Stimulated activated CD8-positive, alpha-beta memory T cell treated with anti-CD3 and anti-CD28 coated beads, Interleukin-7, amount 100 ng/mL, for 48 hours (primary cell): ENCODE data around the gene RAB3B.
A peak's percentile ranks its signal among the peaks of the same experiment; 100 is the strongest.
"Not testable (repeated sequence)": the region's sequence is repeated elsewhere in the genome, so short reads cannot be mapped to it uniquely, and the experiment has no call there.

Source experiments
- DNase-seq, 2 donors: peaks; one replicate each; pipeline ENCODE4 v3.0.0-alpha.2; 2020; ENCODE audit warnings: low read depth in 1 of 2; ENCODE audit errors: extremely low read depth in 1 of 2

RAB3B gene

DNA sequence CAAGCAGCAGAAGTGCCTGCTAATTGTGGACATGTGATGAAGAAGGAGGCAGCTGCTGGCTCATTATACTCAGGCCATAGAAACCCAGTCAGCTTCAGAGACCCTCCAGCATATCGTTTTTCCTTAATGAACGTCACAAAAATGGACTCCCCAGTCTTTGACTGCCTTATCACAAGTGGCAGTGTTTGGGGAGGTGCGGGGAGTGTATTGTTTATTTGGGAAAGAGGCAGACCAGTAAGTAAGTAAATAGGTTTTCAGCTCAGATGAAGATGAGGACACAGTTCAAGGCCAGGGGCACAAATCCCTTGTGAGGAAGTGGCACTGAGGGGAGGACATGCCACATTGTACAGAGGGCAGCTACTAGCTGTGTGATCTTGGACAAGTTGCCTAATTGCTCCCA lies 68.5 kb downstream of the RAB3B start:
- DNase-seq = no peak

DNA sequence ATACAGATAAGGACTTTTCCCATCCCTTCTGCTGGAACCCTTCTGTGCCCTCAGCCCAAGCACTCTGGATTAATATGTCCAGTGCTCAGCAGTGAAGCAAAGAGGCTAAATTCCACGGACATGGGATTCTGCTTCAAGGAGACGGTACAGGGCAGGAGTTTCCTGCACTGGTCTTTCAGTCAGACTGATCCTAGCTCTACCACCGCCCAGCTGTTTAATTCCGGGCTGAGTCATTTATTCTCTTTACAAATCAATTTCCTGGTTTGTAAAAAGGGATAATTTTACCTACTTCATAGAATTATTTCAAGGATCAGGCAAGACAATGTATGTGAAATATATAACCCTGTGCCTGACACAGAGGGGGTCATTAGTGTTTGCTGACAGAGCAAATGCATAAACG lies 70.4 kb downstream of the RAB3B start:
- no peak for DNase-seq

DNA sequence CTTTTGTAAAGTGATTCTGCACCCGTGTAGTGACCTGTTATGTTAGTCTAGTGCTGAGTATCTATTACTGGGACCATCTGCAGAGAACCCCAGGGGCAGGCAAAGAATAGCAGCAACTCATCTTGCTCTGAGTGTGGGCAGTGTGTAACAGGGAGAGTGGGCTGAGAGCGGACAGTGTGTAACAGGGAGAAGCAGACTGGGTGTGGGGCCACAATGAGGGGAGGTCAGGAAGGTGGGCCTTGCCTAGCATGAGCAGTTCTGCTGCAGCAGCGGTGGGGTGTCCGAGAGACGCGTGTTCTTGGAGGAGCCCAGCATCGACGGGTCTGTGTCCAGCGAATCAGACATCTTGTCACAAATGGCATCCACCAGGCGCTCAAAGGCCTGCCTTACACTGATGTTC lies 70.8 kb downstream of the RAB3B start:
- no peak for DNase-seq

DNA sequence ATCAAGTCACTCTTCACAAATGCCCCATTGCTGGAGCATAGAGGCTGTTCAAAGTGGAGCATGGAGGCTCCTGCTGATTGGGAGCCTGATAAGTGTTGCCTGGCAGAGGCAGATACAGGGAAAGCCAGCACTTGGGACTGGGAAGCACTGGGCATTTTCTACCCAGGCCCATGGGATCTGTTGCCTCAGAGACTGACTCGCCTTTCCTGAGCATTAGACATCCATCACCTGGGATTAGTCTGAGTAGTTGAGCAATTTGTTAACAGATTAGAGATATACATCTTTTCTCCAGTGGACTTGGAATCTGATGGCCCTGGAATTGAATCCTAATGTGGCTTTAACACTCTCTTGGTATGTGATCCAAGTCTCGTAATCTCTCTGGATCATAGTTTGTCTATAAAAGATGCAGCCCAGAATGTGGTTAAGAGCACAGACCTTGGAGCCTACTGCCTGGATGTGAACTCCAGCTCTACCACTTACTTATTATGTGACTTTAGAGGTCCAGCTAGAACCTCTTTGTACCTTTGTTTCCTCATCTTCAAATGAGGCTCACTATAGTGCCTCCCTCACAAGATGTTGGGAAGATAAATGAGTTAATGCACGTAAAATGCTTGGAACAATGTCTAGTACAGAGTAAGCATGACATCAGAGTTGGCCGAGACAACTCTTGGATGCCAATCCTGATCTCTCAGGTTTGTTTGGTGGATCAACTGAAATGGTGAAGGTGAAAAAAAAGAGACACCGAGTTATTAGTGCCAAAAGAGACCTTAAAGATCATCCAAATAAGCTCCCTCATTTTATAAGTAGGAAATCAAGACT lies 73.7 kb downstream of the RAB3B start:
- no peak for DNase-seq

DNA sequence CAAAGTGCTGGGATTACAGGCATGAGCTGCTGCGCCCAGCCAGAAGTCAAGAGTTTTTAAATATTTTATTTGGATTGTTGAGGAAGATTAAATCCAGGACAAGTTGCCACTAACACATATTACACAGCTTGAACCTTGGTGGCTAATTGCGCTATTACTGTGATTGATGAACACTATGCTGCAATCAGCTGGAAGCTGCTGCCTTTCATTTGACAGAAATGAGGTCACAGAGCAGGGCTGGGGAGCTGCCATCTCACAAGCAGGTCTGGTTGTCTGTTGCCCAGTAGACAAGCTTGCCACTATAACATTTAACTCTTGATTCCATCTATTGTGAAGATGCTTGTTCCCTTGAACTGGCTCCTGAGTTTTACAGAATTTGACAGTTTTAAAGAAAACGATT lies 74.5 kb downstream of the RAB3B start:
- no peak for DNase-seq

DNA sequence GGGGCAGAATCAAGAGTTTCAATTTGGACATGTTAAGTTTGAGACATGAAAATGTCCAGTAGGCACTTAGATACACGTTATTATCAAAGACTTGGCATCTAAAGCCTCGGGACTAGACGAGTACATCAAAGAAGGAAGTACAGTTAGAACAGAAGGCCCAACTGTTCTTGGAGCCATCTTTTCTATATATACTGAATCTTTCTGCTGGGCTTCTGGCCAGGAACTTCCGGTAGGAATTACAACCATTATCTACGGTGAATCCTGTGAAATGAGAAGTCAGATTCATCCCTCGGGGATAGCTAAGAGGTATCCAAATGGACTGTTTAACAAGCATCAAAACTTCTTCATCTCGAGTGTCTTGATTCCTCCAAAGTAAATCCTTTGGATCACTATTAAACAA lies 77.6 kb downstream of the RAB3B start:
- DNase-seq = no peak

DNA sequence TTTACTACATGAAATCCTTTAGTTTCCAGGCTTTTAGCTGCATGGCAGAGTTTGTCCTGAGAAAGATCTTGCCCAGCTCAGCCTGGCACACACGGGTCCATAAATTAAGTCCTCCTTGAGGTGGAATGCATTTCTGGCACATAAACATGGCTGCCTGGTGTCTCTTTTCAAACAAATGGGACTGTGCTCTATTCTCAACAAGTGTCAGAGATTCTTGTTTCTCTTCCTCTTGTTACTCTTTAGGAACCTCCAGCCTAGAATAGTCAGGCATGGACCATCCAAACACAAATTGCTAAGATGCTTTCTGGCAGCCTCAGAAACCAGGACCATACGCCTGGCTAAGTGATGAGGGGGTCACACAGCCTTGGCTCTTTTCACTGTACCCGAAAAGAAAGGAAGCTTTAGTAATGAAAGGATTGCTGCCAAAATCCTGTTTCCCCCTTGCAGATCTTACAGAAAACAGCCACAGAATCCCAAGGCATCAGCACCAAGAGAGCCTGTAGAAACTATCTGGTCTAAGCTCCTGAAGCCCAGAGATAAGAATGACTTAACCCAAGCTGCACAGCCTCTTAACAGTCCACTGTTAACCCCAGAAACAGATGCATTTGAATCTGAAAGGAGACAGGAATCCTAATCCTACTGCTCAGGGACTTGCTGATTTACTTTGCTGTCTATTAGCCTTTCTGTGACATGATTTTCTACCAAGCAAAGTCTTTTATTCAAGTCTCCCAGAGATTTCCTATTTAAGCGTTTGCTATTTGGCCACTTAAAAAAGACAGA lies 80.1 kb downstream of the RAB3B start:
- DNase-seq = no peak

DNA sequence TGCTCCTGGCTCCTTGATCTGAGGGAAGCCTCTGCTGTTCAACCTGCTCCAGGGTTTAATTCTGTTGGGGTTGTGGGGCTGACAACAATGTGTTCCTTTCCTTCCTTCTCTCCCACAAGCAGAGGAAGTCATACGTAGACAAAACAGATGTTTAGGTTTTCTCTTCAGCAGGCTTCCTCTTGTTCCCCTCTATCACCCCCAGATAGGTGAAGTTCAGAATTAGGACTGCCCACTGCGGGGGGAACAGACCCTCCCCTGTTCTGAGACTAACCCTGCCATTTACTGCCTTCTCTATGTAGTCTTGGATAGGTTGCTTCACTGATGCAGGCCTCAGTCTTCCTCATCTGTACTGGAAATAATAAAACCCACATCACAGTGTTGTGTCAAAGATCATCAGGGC lies 82.0 kb downstream of the RAB3B start:
- no peak for DNase-seq

DNA sequence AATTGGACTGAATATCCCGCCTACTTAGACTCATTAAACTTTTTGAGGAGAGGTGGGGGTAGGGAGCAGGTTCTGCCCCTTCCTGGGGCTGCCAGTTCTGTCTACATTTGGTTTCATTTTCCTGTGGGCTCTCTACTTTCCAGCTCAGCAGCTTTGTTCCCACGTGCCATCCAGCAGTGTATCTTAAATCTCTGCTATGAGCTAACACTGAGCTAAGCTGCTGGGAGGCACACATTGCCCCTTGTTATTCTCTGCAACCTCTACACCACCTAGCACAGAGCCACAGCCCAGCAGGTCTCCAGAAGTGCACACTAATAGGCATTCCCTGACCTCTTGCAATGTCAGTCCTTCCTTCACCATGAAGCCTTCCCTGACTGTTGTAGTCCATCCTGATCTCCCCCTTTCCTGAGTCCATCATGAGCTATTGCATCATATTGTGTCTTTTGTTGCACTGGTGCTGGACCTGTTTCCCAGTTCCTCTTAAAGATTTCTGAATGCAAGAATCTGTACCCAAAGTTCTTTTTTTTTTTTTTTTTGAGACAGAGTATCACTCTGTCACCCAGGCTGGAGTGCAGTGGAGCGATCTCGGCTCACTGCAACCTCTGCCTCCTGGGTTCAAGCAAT lies 83.3 kb downstream of the RAB3B start:
- DNase-seq = no peak

DNA sequence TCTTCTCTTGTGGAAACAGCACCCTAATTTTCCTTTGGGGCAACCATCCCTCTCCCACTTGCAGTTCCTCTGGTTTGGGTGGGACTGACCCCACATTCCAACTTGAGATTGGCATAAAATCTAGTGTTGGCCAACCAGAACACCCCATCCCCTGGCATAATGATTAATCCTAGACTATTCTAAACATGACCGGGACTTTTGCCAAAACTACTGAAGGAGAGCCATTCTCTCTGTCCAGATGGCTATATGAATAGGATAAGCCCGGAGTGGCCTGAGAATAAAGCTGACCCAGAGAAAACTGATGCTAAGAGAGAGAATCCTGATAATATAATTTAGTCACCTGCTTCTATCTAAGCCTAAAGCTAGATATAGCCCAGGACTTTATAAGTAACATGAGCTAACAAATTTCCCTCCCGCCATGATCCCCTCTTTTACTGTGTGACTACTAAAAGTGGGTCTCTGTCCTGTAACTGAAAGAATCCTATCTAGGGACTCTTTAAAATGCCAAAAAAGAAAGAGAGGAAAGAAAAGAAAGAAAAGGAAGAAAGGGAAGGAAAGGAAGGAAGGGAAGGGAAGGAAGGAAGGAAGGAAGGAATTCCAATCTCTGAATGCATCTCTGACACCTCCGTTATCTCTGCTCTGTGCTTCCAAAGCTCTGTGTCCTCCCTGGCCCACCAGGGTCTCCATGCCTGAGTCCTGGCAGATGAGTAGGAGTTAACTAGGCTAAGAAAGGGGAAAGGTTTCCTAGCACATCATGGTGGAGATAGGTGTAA lies 84.0 kb downstream of the RAB3B start:
- DNase-seq = no peak

DNA sequence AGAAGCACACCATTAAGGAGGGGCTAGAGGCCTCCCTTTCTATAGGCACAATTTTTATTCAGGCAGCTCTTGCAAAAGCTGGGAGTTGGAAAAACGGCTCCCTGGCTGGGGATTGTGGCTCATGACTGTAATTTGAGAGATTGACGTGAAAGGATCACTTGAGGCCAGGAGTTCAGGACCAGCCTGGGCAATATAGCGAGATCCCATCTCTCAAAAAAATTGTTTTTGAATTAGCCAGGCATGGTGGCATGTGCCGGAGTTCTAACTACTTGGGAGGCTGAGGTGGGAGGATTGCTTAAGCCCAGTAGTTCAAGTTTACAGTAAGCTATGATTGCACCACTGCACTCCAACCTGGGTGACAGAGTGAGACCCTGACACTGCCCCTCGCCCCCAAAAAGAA lies 88.0 kb downstream of the RAB3B start:
- DNase-seq = no peak

DNA sequence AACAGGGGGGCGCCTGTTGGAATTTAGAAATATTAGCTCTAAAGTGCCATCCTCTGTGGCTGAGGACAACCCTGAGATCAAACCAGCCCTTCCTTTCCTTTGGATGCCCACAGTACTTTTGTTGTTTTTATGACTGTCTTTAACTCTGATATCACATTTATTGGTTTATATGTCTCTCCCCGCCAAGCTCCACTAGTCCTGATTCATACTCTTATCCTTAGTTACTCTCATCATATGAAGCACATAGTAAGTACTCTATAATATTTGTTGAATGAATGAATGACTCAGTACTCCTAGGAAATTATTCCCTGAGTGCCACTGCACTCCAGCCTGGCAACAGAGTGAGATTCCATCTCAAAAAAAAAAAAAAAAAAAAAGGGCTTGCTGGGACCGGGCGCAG lies 89.3 kb downstream of the RAB3B start:
- no peak for DNase-seq

DNA sequence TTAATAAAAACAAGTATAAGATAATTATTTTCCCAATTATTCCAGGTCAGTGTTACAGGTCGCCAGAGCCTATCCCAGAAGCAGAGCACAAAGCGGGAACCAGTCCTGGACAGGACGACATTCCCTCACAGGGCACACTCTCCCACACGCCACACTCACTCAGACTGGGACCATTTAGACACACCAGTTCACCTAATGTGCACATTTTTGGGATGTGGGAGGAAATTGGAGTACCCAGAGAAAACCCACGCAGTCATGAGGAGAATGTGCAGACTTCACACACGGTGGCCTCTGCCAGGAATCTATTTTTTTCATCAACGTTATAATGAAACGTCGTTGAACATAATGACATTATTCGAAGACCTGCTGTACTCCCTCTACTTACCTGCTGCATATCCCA lies 91.5 kb downstream of the RAB3B start:
- no peak for DNase-seq

DNA sequence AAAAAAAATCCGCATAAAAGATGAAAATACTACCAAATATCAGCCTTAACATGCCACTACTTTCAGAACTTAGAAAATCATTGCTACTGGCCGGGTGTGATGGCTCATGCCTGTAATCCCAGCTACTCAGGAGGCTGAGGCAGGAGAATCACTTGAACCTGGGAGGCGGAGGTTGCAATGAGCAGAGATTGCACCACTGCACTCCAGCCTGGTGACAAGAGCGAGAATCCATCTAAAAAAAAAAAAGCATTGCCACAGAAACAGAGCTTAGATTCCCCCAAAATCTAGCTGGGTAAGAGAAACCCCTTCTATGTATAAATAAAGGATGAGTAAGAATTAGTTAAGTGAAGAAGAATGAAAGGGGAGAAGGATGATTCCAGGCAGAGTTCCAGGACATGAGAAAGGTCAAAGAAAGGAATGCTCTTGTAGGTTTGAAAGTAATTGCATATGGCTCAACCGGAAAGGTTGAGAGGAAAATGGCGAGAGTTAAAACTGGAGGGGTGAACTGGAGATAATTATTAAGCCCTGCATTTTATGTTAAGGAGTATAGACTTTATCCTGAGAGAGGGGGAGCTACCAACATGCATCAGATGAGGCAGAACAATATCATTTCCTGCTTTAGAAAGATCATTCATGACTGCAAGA lies 92.3 kb downstream of the RAB3B start:
- DNase-seq = no peak

DNA sequence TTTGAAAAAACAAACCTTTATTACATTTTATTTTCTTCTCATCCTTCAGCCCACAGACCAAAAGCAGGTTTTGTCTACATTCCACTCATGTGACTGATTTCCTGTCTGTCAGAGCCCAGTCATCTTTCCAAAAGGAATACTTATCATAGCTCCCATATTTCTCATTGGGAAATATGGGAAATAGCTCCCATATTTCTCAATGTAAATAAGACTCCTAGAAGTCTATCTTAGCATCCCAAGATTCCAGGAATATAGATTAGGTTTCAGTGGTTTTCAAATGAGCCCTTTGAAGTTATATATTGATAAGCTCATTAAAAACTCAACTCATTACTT lies 92.8 kb downstream of the RAB3B start:
- no peak for DNase-seq

DNA sequence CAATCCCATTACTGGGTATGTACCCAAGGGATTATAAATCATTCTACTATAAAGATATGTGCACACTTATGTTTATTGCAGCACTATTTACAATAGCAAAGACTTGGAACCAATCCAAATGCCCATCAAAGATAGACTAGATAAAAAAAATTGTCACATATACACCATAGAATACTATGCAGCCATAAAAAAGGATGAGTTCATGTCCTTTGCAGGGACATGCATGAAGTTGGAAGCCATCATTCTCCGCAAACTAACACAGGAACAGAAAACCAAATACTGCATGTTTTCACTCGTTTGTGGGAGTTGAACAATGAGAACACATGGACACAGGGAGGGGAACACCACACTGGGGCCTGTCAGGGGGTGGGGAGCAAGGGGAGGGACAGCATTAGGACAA lies 95.8 kb downstream of the RAB3B start:
- DNase-seq = not testable (repeated sequence)

DNA sequence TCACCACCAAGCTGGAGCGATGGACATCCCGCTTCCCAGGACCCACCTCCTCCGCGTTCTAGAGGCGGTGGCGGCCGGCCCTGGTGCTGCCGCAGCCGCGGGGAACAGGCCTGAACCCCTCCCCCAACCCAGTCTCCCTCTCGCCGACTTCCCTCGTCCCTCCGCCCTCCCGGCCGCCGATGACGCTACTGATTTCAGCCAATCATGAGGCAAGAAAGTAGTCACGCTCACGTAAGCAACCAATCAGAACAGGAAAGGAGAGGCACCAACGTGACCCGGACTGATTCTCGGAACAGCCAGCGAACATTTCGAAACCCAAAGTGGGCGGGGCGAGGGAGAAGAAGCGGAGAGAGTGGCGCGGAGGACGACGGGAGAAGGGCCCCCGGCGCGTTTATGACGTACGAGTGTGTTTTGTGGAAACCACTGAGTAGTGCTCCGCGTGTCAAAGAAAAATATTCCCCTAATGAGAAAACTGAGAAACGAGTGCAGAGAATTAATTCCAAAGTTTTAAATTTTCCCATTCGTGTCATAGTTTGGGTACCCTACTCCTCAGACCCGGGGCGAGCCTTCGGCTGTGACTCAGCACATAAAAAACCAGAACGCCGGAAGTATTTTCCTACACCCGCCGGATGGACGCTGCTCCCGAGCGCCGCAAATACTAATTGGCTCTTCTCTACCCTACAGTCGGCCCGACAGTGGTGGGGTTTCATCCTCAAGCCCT lies 111.7 kb downstream of the RAB3B start, which contains the start of gene NRDC:
TSS of gene NRDC (minus strand) at position 112 of the 721 bp plus-strand sequence. CDS start 112 bp downstream, outside the sequence.
- DNase-seq = peak; percentile 97 to 100

DNA sequence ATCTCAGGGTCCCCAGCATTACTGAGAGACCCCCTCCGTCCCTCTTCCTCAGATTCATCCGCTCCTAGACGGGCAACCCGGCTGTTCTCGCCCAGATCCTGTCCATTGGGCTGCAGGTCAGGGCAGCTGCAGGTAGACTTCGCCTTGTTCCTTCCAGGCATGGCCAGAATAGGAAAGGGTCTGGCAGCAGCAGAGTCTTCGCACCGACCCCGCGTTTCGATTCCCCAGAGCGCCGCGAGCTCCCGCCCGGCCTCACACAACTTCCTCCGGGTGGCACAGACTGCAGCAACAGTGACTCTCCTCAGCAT lies 112.2 kb downstream of the RAB3B start:
- no peak for DNase-seq

DNA sequence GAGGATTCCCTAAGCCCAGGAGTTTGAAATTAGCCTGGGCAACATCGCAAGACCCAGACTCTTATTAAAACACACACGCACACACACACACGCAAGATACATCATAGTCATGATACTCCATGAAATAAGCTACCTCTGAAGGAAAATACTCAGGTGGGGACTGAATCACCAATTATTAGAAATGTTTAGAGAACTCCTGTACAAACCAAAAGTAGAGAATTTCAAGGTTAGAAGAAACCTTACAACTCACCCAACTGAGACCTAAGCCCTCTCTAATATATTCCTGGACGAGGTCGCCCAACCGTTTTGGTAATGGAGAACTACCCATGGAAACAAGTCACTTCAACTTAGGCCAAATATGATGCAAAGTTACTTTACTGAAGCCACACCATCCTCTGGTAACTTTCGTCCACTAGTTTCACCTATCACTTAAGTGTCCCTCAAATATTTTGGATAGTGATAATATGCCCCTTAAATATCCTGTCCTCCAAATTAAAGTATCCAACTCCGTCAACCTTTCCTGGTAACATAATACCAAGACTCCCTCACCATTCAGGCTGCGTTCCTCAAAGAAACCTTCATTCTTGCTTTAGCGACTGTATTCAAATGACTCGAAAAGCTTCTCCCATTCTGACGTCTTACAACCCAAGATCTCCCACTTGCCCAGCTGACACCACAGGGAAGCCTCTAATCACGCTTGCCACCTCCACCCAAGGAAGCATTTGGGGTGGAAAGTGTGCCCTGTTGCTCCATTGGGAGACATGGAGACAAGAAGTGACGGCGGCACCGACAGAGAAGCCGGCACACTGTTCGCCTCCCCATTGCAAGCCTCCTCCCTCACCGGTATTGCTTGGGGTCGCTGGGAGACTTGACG lies 112.8 kb downstream of the RAB3B start:
- DNase-seq = no peak
